GM23338 (cell line): ENCODE results near the gene VEZT. TPM values are rescaled to one million over a fixed set of nuclear protein-coding genes. Genes with fewer than 3 reads are reported as not detected.
A peak's percentile ranks its signal among the peaks of the same experiment; 100 is the strongest.

Experiments used
- ATAC-seq: fragments of 200-7000 bp; cut with Tn5 transposase; 3 replicates; pipeline ENCODE4 v1.9.1; 2020
- DNase-seq: peaks from one replicate; pipeline ENCODE4 v3.0.0-alpha.2; 2015; ENCODE audit warnings: low spot score
- H2AFZ ChIP-seq: fragments of 200-600 bp; sonication (generic); 2 replicates; pipeline ENCODE4 v1.8.0; 2016; ENCODE audit warnings: antibody characterized with exemption, mild to moderate bottlenecking, moderate library complexity
- H3F3A ChIP-seq: fragments of 200-600 bp; sonication (generic); replicated peaks from 2 replicates; pipeline ENCODE4 v1.8.0; 2017; ENCODE audit warnings: antibody characterized with exemption, mixed run types, low read depth
- H3K27ac ChIP-seq: fragments of 200-600 bp; sonication (generic); 2 replicates; pipeline ENCODE4 v1.6.1; 2016; ENCODE audit warnings: low read depth
- H3K27me3 ChIP-seq: fragments of 200-600 bp; sonication (generic); 2 replicates; pipeline ENCODE4 v1.8.0; 2016; ENCODE audit warnings: mild to moderate bottlenecking, mixed run types, moderate library complexity; ENCODE audit not compliant: insufficient read depth
- H3K36me3 ChIP-seq: fragments of 200-600 bp; sonication (generic); 2 replicates; pipeline ENCODE4 v1.8.0; 2016; ENCODE audit warnings: mild to moderate bottlenecking; ENCODE audit not compliant: insufficient read depth
- H3K4me1 ChIP-seq: fragments of 200-600 bp; sonication (generic); 2 replicates; pipeline ENCODE4 v1.8.0; 2016; ENCODE audit warnings: mild to moderate bottlenecking, moderate library complexity; ENCODE audit not compliant: insufficient read depth
- H3K4me2 ChIP-seq: fragments of 200-600 bp; sonication (generic); 2 replicates; pipeline ENCODE4 v1.7.1; 2017; ENCODE audit warnings: mixed run types
- H3K4me3 ChIP-seq: fragments of 200-600 bp; sonication (generic); 2 replicates; pipeline ENCODE4 v1.6.1; 2016; ENCODE audit warnings: mixed run types
- H3K79me2 ChIP-seq: fragments of 200-600 bp; sonication (generic); replicated peaks from 2 replicates; pipeline ENCODE4 v1.8.0; 2017; ENCODE audit warnings: mild to moderate bottlenecking; ENCODE audit not compliant: insufficient read depth
- H3K9me2 ChIP-seq: fragments of 200-600 bp; sonication (generic); 2 replicates; pipeline ENCODE4 v1.8.0; 2017; ENCODE audit not compliant: insufficient read depth
- H4K20me1 ChIP-seq: fragments of 200-600 bp; sonication (generic); replicated peaks from 2 replicates; pipeline ENCODE4 v1.8.0; 2017; ENCODE audit warnings: mild to moderate bottlenecking; ENCODE audit not compliant: insufficient read depth
- H3K27ac Mint-ChIP-seq: 2 replicates; pipeline ENCODE4 v1.8.0; 2020; ENCODE audit warnings: inconsistent platforms, mild to moderate bottlenecking, moderate library complexity, mixed read lengths
- H3K27me3 Mint-ChIP-seq: 3 replicates; pipeline ENCODE4 v1.8.0; 2022; ENCODE audit warnings: low read depth, mild to moderate bottlenecking, moderate library complexity, mixed read lengths, inconsistent platforms; ENCODE audit not compliant: insufficient read depth, poor library complexity
- H3K36me3 Mint-ChIP-seq: 3 replicates; pipeline ENCODE4 v1.8.0; 2021; ENCODE audit warnings: low read depth, mild to moderate bottlenecking, inconsistent platforms, moderate library complexity, mixed read lengths
- H3K4me1 Mint-ChIP-seq: 3 replicates; pipeline ENCODE4 v1.8.0; 2020; ENCODE audit warnings: mild to moderate bottlenecking, inconsistent platforms, mixed read lengths
- H3K4me3 Mint-ChIP-seq: 3 replicates; pipeline ENCODE4 v1.8.0; 2021; ENCODE audit warnings: moderate library complexity, mild to moderate bottlenecking, inconsistent platforms, mixed read lengths
- H3K9me3 Mint-ChIP-seq: 3 replicates; pipeline ENCODE4 v1.8.0; 2020; ENCODE audit warnings: moderate library complexity, mild to moderate bottlenecking, inconsistent platforms, mixed read lengths
- STAT1 ChIP-seq: IDR thresholded peaks from one replicate; pipeline ENCODE4 v1.6.1; 2016; ENCODE audit warnings: antibody characterized with exemption; ENCODE audit not compliant: unreplicated experiment
- ZNF331 ChIP-seq: fragments of 250-450 bp; sonication (Bioruptor Pico); IDR thresholded peaks from 2 replicates; pipeline ENCODE4 v1.5.0; 2020; ENCODE audit warnings: low read depth, mild to moderate bottlenecking, moderate library complexity
- ZNF462 ChIP-seq: fragments of 250-450 bp; sonication (Bioruptor Pico); IDR thresholded peaks from 2 replicates; pipeline ENCODE4 v1.5.0; 2020; ENCODE audit warnings: mild to moderate bottlenecking, moderate library complexity
- polyA plus RNA-seq: library from polyadenylated mRNA; unstranded; fragments of >200 nt; fragmentation: Nextera tagmentation; extraction: Ambion mirVana; gene quantifications from 2 replicates; pipeline ENCODE4 v1.2.1, GENCODE V29; 2016
- total RNA-seq: library from RNA; depleted of rRNA; stranded (reverse); fragments of >200 nt; shearing (Covaris generic); gene quantifications from 2 replicates; pipeline ENCODE4 v1.2.3, GENCODE V29; 2014

The VEZT gene
- total and polyA plus RNA-seq, 2 experiments from 2014 or later, result 34.2 to 51.5 TPM

GRCh38 chr12:95198914-95199313, 18.7 kb upstream of the VEZT start (continued):
- no peak for TF ChIP-seq ZNF462
- no peak for TF ChIP-seq ZNF331 (CRISPR knock-in tag)

- no peak for TF ChIP-seq STAT1
- Histone ChIP-seq H3K79me2 (peaks cover 84% of the 10 kb centered on the region), H3K9me2 (no peaks in the 10 kb centered on the region), H2AFZ (no peak overlapping the region), H3K4me1 (peaks cover 76% of the 10 kb centered on the region), H3K36me3 (no peaks in the 10 kb centered on the region), H4K20me1 (no peaks in the 10 kb centered on the region), H3K27ac (peak overlapping the region; percentile 97; the same call in 1 of the 2 replicates), H3K27me3 (no peaks in the 10 kb centered on the region), H3F3A (0 out of 2 replicates have a peak, but pooled peaks cover 2% of the 10 kb centered on the region), H3K4me2 (peak overlapping the region; percentile 63), H3K4me3 (no peak overlapping the region)
- Mint-ChIP-seq H3K27me3 (peaks cover 7% of the 10 kb centered on the region), H3K4me3 (peak overlapping the region; percentile 7; the same call in 1 of the 3 replicates), H3K9me3 (no peaks in the 10 kb centered on the region; the same call in 2 of the 3 replicates), H3K27ac (peak overlapping the region; percentile 97), H3K36me3 (peaks cover 12% of the 10 kb centered on the region; the same call in 2 of the 3 replicates), H3K4me1 (peaks cover 66% of the 10 kb centered on the region)
- DNase-seq, result no peak
- no peak for ATAC-seq
Observed at GRCh38 chr12:95200128-95200894, 17.3 kb upstream of the VEZT start.
